IMR-90 (cell line): Measurements from ENCODE around the gene GPC5. TPM values are rescaled to one million over a fixed set of nuclear protein-coding genes. Genes with fewer than 3 reads are reported as not detected.

Source experiments
- ATAC-seq: fragments of 200-7000 bp; cut with Tn5 transposase; 2 replicates; pipeline ENCODE4 v1.9.1; 2020; ENCODE audit warnings: low read depth, mild to moderate bottlenecking, moderate library complexity
- BruUV-seq: library from RNA; stranded (reverse); fragments of 400-500 nt; replicated peaks from 2 replicates; lab custom pipeline; 2021; lab: Mats Ljungman, UMichigan
- CTCF ChIA-PET: fragments of 300-600 bp; formaldehyde crosslinking; extraction: SDS; loops from one replicate; lab custom pipeline; 2021; ENCODE audit warnings: antibody characterized with exemption; lab: Yijun Ruan, JAX
- POLR2A ChIA-PET: fragments of 300-600 bp; sonication (Branson Sonifier 250); formaldehyde crosslinking; loops from one replicate; lab custom pipeline; 2022; ENCODE audit warnings: antibody characterized with exemption; ENCODE audit not compliant: unreplicated experiment; lab: Charles Lee
- DNase-seq: peaks from one replicate; pipeline ENCODE4 v3.0.0; 2013
- H2AFZ ChIP-seq: replicated peaks from 2 replicates; pipeline ENCODE3; 2013; ENCODE audit warnings: low read length, mild to moderate bottlenecking; ENCODE audit not compliant: poor library complexity
- H2AK5ac ChIP-seq: 2 replicates; pipeline ENCODE4 v1.6.1; 2013; ENCODE audit warnings: low read depth, low read length, inconsistent platforms
- H2AK9ac ChIP-seq: replicated peaks from 2 replicates; pipeline ENCODE3; 2013; ENCODE audit warnings: mild to moderate bottlenecking, low read depth, low read length, moderate library complexity; ENCODE audit not compliant: poor library complexity
- H2BK120ac ChIP-seq: 2 replicates; pipeline ENCODE4 v1.6.1; 2013; ENCODE audit warnings: low read depth, low read length, inconsistent platforms
- H2BK15ac ChIP-seq: 3 replicates; pipeline ENCODE4 v1.6.1; 2013; ENCODE audit warnings: low read depth, low read length, inconsistent platforms
- H2BK20ac ChIP-seq: 2 replicates; pipeline ENCODE4 v1.6.1; 2013; ENCODE audit warnings: low read depth, mild to moderate bottlenecking, inconsistent platforms, low read length, moderate library complexity
- H2BK5ac ChIP-seq: 2 replicates; pipeline ENCODE4 v1.6.1; 2013; ENCODE audit warnings: mild to moderate bottlenecking, low read depth, low read length, inconsistent platforms; ENCODE audit not compliant: poor library complexity, severe bottlenecking
- H3K14ac ChIP-seq: replicated peaks from 2 replicates; pipeline ENCODE4 v1.6.1; 2013; ENCODE audit warnings: low read depth, low read length, inconsistent platforms
- H3K18ac ChIP-seq: 2 replicates; pipeline ENCODE4 v1.6.1; 2013; ENCODE audit warnings: low read depth, low read length, control low read depth
- H3K23ac ChIP-seq: 2 replicates; pipeline ENCODE4 v1.6.1; 2013; ENCODE audit warnings: low read depth, low read length, inconsistent platforms
- H3K27ac ChIP-seq: 2 replicates; pipeline ENCODE4 v1.5.1; 2013; ENCODE audit warnings: mild to moderate bottlenecking, control low read depth, low read length; ENCODE audit not compliant: insufficient read depth
- H3K27me3 ChIP-seq: 2 replicates; pipeline ENCODE4 v1.6.1; 2013; ENCODE audit warnings: low read length; ENCODE audit not compliant: control insufficient read depth, insufficient read depth
- H3K36me3 ChIP-seq: 2 replicates; pipeline ENCODE4 v1.6.1; 2013; ENCODE audit warnings: low read length, mixed read lengths; ENCODE audit not compliant: control insufficient read depth, insufficient read depth
- H3K4ac ChIP-seq: 2 replicates; pipeline ENCODE4 v1.6.1; 2013; ENCODE audit warnings: low read depth, low read length, inconsistent platforms
- H3K4me1 ChIP-seq: 2 replicates; pipeline ENCODE4 v1.6.1; 2013; ENCODE audit warnings: low read length, mixed read lengths; ENCODE audit not compliant: control insufficient read depth, insufficient read depth
- H3K4me2 ChIP-seq: 2 replicates; pipeline ENCODE4 v1.6.1; 2013; ENCODE audit warnings: low read depth, mild to moderate bottlenecking, control low read depth, low read length, moderate library complexity
- H3K4me3 ChIP-seq: 2 replicates; pipeline ENCODE4 v1.5.1; 2013; ENCODE audit warnings: low read depth, mild to moderate bottlenecking, control low read depth, low read length, moderate library complexity; ENCODE audit not compliant: insufficient read depth
- H3K56ac ChIP-seq: 2 replicates; pipeline ENCODE4 v1.6.1; 2013; ENCODE audit warnings: low read length, inconsistent platforms; ENCODE audit not compliant: insufficient read depth; ENCODE audit errors: extremely low read depth
- H3K79me1 ChIP-seq, 2 experiments: 2 replicates each; pipeline ENCODE4 v1.6.1; 2013; ENCODE audit warnings: low read length in 2 of 2, inconsistent platforms in 1 of 2, low read depth in 1 of 2
- H3K9ac ChIP-seq: 2 replicates; pipeline ENCODE4 v1.6.1; 2013; ENCODE audit warnings: low read depth, low read length, control low read depth
- H3K9me1 ChIP-seq: 2 replicates; pipeline ENCODE4 v1.6.1; 2013; ENCODE audit warnings: low read length, inconsistent platforms; ENCODE audit not compliant: insufficient read depth
- H3K9me3 ChIP-seq: 2 replicates; pipeline ENCODE4 v1.6.1; 2013; ENCODE audit warnings: low read length; ENCODE audit not compliant: control insufficient read depth, insufficient read depth
- H4K20me1 ChIP-seq: 2 replicates; pipeline ENCODE4 v1.6.1; 2013; ENCODE audit warnings: low read length, inconsistent platforms; ENCODE audit not compliant: insufficient read depth
- H4K5ac ChIP-seq: 2 replicates; pipeline ENCODE4 v1.6.1; 2013; ENCODE audit warnings: mild to moderate bottlenecking, low read depth, low read length, control low read depth
- H4K8ac ChIP-seq, 2 experiments: 2 replicates each; pipeline ENCODE4 v1.6.1; 2013; ENCODE audit warnings: low read depth in 2 of 2, low read length in 2 of 2, control low read depth in 1 of 2, inconsistent platforms in 1 of 2
- H4K91ac ChIP-seq: 2 replicates; pipeline ENCODE4 v1.6.1; 2013; ENCODE audit warnings: low read depth, low read length, inconsistent platforms; ENCODE audit not compliant: insufficient read depth
- BHLHE40 ChIP-seq: fragments of 150-350 bp; IDR thresholded peaks from 2 replicates; pipeline ENCODE4 v1.6.1; 2016; ENCODE audit warnings: mild to moderate bottlenecking, low read depth, low read length
- CEBPB ChIP-seq: IDR thresholded peaks from 2 replicates; pipeline ENCODE4 v1.6.1; 2012; ENCODE audit warnings: low read depth, low read length, improper control_type of control experiment
- CHD1 ChIP-seq: IDR thresholded peaks from 2 replicates; pipeline ENCODE4 v1.6.1; 2012; ENCODE audit warnings: low read depth, low read length, improper control_type of control experiment
- FOS ChIP-seq: fragments of 150-350 bp; IDR thresholded peaks from 2 replicates; pipeline ENCODE4 v1.6.1; 2016; ENCODE audit warnings: low read depth, low read length
- MAFK ChIP-seq: IDR thresholded peaks from 2 replicates; pipeline ENCODE4 v1.6.1; 2012; ENCODE audit warnings: low read depth, low read length, improper control_type of control experiment
- MAZ ChIP-seq: IDR thresholded peaks from 2 replicates; pipeline ENCODE4 v1.6.1; 2012; ENCODE audit warnings: low read depth, mild to moderate bottlenecking, low read length, improper control_type of control experiment, moderate library complexity, borderline replicate concordance
- MXI1 ChIP-seq: IDR thresholded peaks from 2 replicates; pipeline ENCODE4 v1.6.1; 2012; ENCODE audit warnings: low read depth, mild to moderate bottlenecking, low read length, moderate library complexity, borderline replicate concordance
- NFE2L2 ChIP-seq: fragments of 150-350 bp; IDR thresholded peaks from 2 replicates; pipeline ENCODE4 v1.6.1; 2016; ENCODE audit warnings: low read depth, mild to moderate bottlenecking, low read length
- POLR2A ChIP-seq: IDR thresholded peaks from 2 replicates; pipeline ENCODE4 v1.6.1; 2012; ENCODE audit warnings: mild to moderate bottlenecking, low read depth, low read length
- RAD21 ChIP-seq: IDR thresholded peaks from 2 replicates; pipeline ENCODE4 v1.6.1; 2012; ENCODE audit warnings: low read length, improper control_type of control experiment
- RCOR1 ChIP-seq: IDR thresholded peaks from 2 replicates; pipeline ENCODE4 v1.6.1; 2012; ENCODE audit warnings: mild to moderate bottlenecking, low read length, improper control_type of control experiment; ENCODE audit not compliant: insufficient replicate concordance
- RFX5 ChIP-seq: IDR thresholded peaks from 2 replicates; pipeline ENCODE4 v1.8.0; 2012; ENCODE audit warnings: low read depth, mild to moderate bottlenecking, low read length, moderate library complexity
- SMC3 ChIP-seq: fragments of 150-350 bp; IDR thresholded peaks from 2 replicates; pipeline ENCODE4 v1.6.1; 2016; ENCODE audit warnings: low read depth, mild to moderate bottlenecking, antibody characterized with exemption, low read length, moderate library complexity
- WGBS, 2 experiments: methylation state at CpG; one replicate each; pipeline versions ENCODE4 v1.1.5 to v1.1.7; 2013; ENCODE audit warnings: missing lambda C conversion rate in 2 of 2; ENCODE audit not compliant: insufficient read length in 1 of 2; ENCODE audit errors: extremely low coverage in 2 of 2; 5-methylcytosine and 5-hydroxymethylcytosine counted together
- dilution Hi-C: fragments of 300-500 bp; cut with HindIII; formaldehyde crosslinking; loops from one replicate; pipeline ENCODE4 v1.14.3; 2018; ENCODE audit warnings: low sequenced_read_pairs; ENCODE audit not compliant: unreplicated experiment
- in situ Hi-C: fragments of 300-500 bp; cut with MboI; formaldehyde crosslinking; loops from 3 replicates; pipeline ENCODE4 v1.14.3; 2019; ENCODE audit warnings: low sequenced_read_pairs, inconsistent platforms, mixed read lengths
- intact Hi-C: fragments of 100-400 bp; cut with micrococcal nuclease; formaldehyde crosslinking; loops from 2 replicates; pipeline ENCODE4 v1.10.0; 2022
- polyA plus RNA-seq, 3 experiments: library from polyadenylated mRNA; depleted of rRNA; stranded (reverse); fragments of >200 nt; gene quantifications; 2 replicates each; pipeline ENCODE4 v1.2.3, GENCODE V29; 2012; ENCODE audit warnings: low replicate concordance in 1 of 3
- total RNA-seq: library from RNA; depleted of rRNA; stranded (reverse); fragments of >200 nt; gene quantifications from 2 replicates; pipeline ENCODE4 v1.2.3, GENCODE V29; 2012
- TF ChIP-seq, protein P1 (sequence below): conservative IDR thresholded peaks from 2 replicates; pipeline ENCODE4 v1.5.1; 2012; ENCODE audit warnings: mild to moderate bottlenecking, low read depth, low read length, improper control_type of control experiment
- TF ChIP-seq, protein P2 (sequence below): fragments of 150-350 bp; IDR thresholded peaks from 2 replicates; pipeline ENCODE4 v1.6.1; 2016; ENCODE audit warnings: low read depth, mild to moderate bottlenecking, low read length, moderate library complexity, borderline replicate concordance
- TF ChIP-seq, protein P3 (sequence below): fragments of 150-350 bp; IDR thresholded peaks from 2 replicates; pipeline ENCODE4 v1.6.1; 2017; ENCODE audit warnings: mild to moderate bottlenecking, antibody characterized with exemption, low read length, low read depth

Gene GPC5
- total and polyA plus RNA-seq, 2 of the 4 experiments (the other 2 are of a cell fraction) = 0.94 to 1.8 TPM

DNA sequence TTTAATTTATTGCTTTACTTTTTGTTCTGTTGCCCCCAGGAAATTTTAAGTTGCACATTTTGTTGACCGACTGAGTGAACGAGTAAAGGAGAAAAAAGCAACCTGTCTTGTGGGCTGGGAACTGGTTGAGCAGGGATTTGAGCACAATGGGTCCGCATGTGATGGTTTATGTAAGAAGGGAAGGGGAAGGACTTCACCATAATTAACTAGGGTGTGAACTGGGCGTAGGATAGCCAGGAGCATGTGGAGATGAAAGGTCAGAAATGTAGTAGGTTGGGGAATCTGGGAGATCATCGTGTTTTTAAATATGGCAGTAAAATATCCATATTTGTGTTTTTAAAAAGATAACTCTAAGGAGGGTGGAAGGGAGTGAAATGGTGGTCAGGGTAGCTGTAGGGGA, 99.9 kb downstream of the GPC5 start:
- no peak overlapping the region for H3K23ac ChIP-seq
- no peak overlapping the region for H3K14ac ChIP-seq
- no peak overlapping the region for H3K18ac ChIP-seq
- ATAC-seq (no peak), DNase-seq (no peak)
- 0 out of 2 replicates have a peak, but pooled peaks cover 2% of the 10 kb centered on the region for H3K9me3 ChIP-seq
- H4K91ac ChIP-seq = no peak overlapping the region
- no peak overlapping the region for H3K4me3 ChIP-seq
- H3K9me1 ChIP-seq = no peaks in the 10 kb centered on the region
- in situ Hi-C loops = no loop called here
- no peak overlapping the region for H3K9ac ChIP-seq
- no peak overlapping the region for H2AFZ ChIP-seq
- TF ChIP-seq POLR2A (no peak), BHLHE40 (no peak), MAZ (no peak), RCOR1 (no peak), RFX5 (no peak), FOS (no peak), CHD1 (no peak), NFE2L2 (no peak), MXI1 (no peak), SMC3 (no peak), MAFK (no peak), CEBPB (no peak), RAD21 (no peak)
- TF ChIP-seq, protein P1, sequence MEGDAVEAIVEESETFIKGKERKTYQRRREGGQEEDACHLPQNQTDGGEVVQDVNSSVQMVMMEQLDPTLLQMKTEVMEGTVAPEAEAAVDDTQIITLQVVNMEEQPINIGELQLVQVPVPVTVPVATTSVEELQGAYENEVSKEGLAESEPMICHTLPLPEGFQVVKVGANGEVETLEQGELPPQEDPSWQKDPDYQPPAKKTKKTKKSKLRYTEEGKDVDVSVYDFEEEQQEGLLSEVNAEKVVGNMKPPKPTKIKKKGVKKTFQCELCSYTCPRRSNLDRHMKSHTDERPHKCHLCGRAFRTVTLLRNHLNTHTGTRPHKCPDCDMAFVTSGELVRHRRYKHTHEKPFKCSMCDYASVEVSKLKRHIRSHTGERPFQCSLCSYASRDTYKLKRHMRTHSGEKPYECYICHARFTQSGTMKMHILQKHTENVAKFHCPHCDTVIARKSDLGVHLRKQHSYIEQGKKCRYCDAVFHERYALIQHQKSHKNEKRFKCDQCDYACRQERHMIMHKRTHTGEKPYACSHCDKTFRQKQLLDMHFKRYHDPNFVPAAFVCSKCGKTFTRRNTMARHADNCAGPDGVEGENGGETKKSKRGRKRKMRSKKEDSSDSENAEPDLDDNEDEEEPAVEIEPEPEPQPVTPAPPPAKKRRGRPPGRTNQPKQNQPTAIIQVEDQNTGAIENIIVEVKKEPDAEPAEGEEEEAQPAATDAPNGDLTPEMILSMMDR = no peak
- TF ChIP-seq, protein P2, sequence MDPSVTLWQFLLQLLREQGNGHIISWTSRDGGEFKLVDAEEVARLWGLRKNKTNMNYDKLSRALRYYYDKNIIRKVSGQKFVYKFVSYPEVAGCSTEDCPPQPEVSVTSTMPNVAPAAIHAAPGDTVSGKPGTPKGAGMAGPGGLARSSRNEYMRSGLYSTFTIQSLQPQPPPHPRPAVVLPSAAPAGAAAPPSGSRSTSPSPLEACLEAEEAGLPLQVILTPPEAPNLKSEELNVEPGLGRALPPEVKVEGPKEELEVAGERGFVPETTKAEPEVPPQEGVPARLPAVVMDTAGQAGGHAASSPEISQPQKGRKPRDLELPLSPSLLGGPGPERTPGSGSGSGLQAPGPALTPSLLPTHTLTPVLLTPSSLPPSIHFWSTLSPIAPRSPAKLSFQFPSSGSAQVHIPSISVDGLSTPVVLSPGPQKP = no peak
- TF ChIP-seq, protein P3, sequence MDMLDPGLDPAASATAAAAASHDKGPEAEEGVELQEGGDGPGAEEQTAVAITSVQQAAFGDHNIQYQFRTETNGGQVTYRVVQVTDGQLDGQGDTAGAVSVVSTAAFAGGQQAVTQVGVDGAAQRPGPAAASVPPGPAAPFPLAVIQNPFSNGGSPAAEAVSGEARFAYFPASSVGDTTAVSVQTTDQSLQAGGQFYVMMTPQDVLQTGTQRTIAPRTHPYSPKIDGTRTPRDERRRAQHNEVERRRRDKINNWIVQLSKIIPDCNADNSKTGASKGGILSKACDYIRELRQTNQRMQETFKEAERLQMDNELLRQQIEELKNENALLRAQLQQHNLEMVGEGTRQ = no peak
- WGBS, 2 experiments = 63% methylated on average over 1 of the region's 5 CpGs; no CpG with 5 or more reads in 1 of the 2 experiments
- no peaks in the 10 kb centered on the region for H3K36me3 ChIP-seq
- no peaks in the 10 kb centered on the region for H3K4me1 ChIP-seq
- no peak overlapping the region for H3K56ac ChIP-seq
- dilution Hi-C loops = no loop called here
- ChIA-PET POLR2A (no interaction called here), CTCF (no interaction called here)
- H2BK5ac ChIP-seq = no peak overlapping the region
- H3K27ac ChIP-seq = no peak overlapping the region
- H3K4ac ChIP-seq = no peak overlapping the region
- H3K79me1 ChIP-seq = no peaks in the 10 kb centered on the region
- no peak overlapping the region for H4K8ac ChIP-seq
- H2BK120ac ChIP-seq = no peak overlapping the region
- H3K4me2 ChIP-seq = no peak overlapping the region
- H4K5ac ChIP-seq = no peak overlapping the region
- BruUV-seq = no TSS peak
- no peak overlapping the region for H2BK20ac ChIP-seq
- no peak overlapping the region for H2BK15ac ChIP-seq
- intact Hi-C loops = no loop called here
- H4K20me1 ChIP-seq = no peaks in the 10 kb centered on the region
- H2AK9ac ChIP-seq = no peak overlapping the region
- H2AK5ac ChIP-seq = no peak overlapping the region
- H3K27me3 ChIP-seq = no peaks in the 10 kb centered on the region
